Tibial artery (tissue), 4 donors: ENCODE results near the gene MAD1L1.

ENCODE experiments used
- DNase-seq, 2 donors: peaks; one replicate each; pipeline ENCODE4 v3.0.0-alpha.2; 2019
- H3K27ac ChIP-seq, 2 donors: fragments of 200-600 bp; sonication (generic) in 1 of 2; 1 replicate in 1 of 2; 2 replicates in 1 of 2; pipeline ENCODE4 v1.5.1; 2018 to 2019; ENCODE audit warnings: mild to moderate bottlenecking in 1 of 2
- H3K27me3 ChIP-seq, 2 donors: fragments of 200-600 bp; sonication (generic) in 1 of 2; one replicate each; pipeline versions ENCODE4 v1.5.1 to v1.6.0; 2016 to 2019
- H3K36me3 ChIP-seq, 3 donors: fragments of 200-600 bp; sonication (generic) in 2 of 3; one replicate each; pipeline ENCODE4 v1.5.1; 2016 to 2019; ENCODE audit warnings: mild to moderate bottlenecking in 2 of 3
- H3K4me1 ChIP-seq, 4 donors: fragments of 200-600 bp; sonication (generic) in 2 of 4; 1 replicate in 3 of 4; 2 replicates in 1 of 4; pipeline ENCODE4 v1.5.1; 2016 to 2019
- H3K4me3 ChIP-seq, 2 donors: fragments of 200-600 bp; sonication (generic) in 1 of 2; 1 replicate in 1 of 2; 2 replicates in 1 of 2; pipeline ENCODE4 v1.5.1; 2018 to 2019; ENCODE audit warnings: mild to moderate bottlenecking in 2 of 2
- H3K9me3 ChIP-seq, 3 donors: fragments of 200-600 bp; sonication (generic) in 1 of 3; one replicate each; pipeline ENCODE4 v1.5.1; 2016 to 2019
- intact Hi-C: fragments of 100-400 bp; cut with DNase I; formaldehyde crosslinking; loops from one replicate; pipeline ENCODE4 v1.15.0; 2023; ENCODE audit warnings: low total_unique reads
- TF ChIP-seq, protein P1 (sequence below), 2 experiments: fragments of 200-600 bp in 1 of 2; fragments of 450-650 bp in 1 of 2; IDR thresholded peaks; one replicate each; pipeline ENCODE4 v1.5.1; 2017 to 2019; ENCODE audit warnings: antibody characterized with exemption in 2 of 2, mild to moderate bottlenecking in 1 of 2, moderate library complexity in 1 of 2

MAD1L1 gene

DNA sequence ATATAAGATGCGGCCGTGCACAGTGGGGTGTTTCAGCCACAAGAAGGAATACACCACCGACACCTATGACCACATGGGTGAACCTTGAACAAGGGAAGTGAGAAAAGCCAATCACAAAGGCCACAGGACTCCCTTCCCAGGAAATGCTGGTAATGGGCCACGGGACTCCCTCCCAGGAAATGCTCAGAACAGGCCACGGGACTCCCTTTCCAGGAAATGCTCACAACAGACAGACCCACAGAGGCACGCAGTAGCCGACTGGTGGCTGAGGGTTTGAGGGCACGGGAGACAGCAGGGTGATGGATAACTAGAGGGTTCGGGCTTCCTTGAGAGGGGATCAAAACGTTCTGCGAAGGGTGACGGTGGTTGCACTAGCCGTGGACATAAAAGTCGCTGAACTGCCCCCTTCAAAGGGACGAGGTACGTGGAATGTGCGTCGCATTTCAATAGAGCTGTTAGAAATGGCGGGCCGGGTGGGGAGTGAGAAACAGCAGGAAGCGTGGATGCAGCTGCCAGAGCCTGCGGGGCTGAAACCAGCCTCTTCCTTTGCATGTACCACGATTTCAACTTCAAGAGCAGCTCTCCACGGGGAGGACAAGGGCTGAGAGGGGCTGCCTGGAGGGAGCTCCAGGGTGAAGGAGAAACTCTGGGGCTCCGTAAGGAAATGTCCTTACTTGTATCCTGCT is 288.7 kb downstream of the MAD1L1 start:
- no peaks in the 10 kb centered on the region for H3K36me3 ChIP-seq

DNA sequence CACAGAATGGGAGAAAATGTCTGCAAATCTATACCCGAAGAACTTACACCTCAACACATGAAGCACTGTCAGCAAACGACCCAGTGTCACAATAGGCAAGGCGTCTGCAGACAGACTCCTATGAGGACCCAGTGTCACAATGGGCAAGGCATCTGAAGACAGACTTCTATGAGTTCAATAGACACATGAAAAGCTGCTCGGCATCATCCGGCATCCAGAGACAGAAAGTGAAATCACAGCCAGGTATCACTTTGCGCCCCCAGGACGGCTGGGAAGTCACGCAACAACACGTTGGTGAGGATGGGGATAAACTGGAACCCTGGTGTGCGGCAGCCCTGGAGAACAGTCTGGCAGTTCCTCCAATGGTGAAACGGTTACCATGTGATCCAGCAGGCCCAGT is 289.4 kb downstream of the MAD1L1 start:
- peaks cover 0 to 3% (median 0%) of the 10 kb centered on the region in 4 donors for H3K4me1 ChIP-seq
- DNase-seq, result no peak

More for the DNA sequence above, 288.7 kb downstream of the MAD1L1 start:
- Histone ChIP-seq H3K9me3 (no peaks in the 10 kb centered on the region), H3K4me3 (no peak overlapping the region), H3K27ac (no peak overlapping the region), H3K27me3 (no peaks in the 10 kb centered on the region), H3K4me1 (peaks cover 0 to 2% (median 0%) of the 10 kb centered on the region in 4 donors)
- no peak for DNase-seq
- TF ChIP-seq, protein P1, sequence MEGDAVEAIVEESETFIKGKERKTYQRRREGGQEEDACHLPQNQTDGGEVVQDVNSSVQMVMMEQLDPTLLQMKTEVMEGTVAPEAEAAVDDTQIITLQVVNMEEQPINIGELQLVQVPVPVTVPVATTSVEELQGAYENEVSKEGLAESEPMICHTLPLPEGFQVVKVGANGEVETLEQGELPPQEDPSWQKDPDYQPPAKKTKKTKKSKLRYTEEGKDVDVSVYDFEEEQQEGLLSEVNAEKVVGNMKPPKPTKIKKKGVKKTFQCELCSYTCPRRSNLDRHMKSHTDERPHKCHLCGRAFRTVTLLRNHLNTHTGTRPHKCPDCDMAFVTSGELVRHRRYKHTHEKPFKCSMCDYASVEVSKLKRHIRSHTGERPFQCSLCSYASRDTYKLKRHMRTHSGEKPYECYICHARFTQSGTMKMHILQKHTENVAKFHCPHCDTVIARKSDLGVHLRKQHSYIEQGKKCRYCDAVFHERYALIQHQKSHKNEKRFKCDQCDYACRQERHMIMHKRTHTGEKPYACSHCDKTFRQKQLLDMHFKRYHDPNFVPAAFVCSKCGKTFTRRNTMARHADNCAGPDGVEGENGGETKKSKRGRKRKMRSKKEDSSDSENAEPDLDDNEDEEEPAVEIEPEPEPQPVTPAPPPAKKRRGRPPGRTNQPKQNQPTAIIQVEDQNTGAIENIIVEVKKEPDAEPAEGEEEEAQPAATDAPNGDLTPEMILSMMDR (IDR thresholded peaks at IDR 0.05), result no peak
- intact Hi-C loops, result no loop called here

DNA sequence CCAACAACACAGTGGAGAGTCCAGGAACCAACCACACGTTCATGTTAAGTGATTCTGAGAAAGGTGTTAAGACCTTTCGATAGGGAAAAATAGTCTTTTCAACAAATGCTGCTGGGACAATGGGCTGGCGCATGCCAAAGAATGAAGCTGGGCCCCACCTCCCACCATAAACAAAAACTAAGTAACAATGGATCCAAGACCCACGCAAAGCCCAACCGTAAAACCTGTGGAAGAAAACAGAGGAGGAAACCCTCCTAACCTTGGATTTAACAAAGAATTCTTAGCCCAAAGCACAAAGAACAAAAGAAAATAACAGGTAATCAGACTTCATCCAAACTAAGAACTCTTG is 289.8 kb downstream of the MAD1L1 start:
- H3K4me1 ChIP-seq, result peaks cover 0 to 3% (median 0%) of the 10 kb centered on the region in 4 donors
- intact Hi-C loops, result no loop called here
- DNase-seq, result no peak
- TF ChIP-seq, protein P1 (IDR thresholded peaks at IDR 0.05), result no peak
- H3K36me3 ChIP-seq, result no peaks in the 10 kb centered on the region
- H3K9me3 ChIP-seq, result no peaks in the 10 kb centered on the region
- no peak overlapping the region for H3K27ac ChIP-seq
- H3K27me3 ChIP-seq, result no peaks in the 10 kb centered on the region
- H3K4me3 ChIP-seq, result no peak overlapping the region

More for the DNA sequence above, 289.4 kb downstream of the MAD1L1 start:
- no peaks in the 10 kb centered on the region for H3K36me3 ChIP-seq
- no peaks in the 10 kb centered on the region for H3K9me3 ChIP-seq
- no peak overlapping the region for H3K27ac ChIP-seq
- H3K27me3 ChIP-seq, result no peaks in the 10 kb centered on the region
- intact Hi-C loops, result no loop called here
- TF ChIP-seq, protein P1 (IDR thresholded peaks at IDR 0.05), result no peak
- no peak overlapping the region for H3K4me3 ChIP-seq

DNA sequence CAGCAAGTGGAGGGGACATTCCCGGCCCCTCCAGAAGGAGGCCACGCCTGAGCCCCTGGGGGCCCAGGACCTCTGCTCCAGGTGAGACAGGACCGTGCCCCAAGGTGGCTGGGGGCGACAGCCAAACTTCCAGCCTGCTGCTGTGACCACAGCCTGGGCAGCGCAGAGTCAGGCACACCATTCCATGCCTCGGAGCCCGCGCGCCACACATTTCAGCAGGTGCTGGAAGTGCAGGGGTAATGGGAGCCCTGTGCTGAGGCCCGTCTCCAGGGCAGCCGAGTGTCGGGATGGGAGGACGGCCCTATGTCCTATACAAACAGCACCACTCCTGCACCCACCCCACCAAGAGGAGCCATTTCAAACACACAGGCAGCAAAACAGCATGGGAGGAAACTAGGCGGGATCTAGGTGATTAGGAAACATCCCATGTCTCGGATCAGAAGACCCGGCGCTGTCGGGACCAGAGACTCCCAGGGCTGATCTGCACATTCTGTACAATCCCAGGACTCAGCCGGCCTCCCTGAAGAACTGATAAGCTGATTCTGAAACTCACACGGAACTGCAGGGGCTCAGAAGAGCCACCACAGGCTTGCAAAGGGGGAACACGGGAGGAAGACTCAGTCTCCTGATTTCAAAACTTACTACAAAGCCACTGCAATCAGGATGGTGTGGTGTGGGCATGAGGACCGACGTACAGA is 290.4 kb downstream of the MAD1L1 start:
- TF ChIP-seq, protein P1 (IDR thresholded peaks at IDR 0.05), result no peak

DNA sequence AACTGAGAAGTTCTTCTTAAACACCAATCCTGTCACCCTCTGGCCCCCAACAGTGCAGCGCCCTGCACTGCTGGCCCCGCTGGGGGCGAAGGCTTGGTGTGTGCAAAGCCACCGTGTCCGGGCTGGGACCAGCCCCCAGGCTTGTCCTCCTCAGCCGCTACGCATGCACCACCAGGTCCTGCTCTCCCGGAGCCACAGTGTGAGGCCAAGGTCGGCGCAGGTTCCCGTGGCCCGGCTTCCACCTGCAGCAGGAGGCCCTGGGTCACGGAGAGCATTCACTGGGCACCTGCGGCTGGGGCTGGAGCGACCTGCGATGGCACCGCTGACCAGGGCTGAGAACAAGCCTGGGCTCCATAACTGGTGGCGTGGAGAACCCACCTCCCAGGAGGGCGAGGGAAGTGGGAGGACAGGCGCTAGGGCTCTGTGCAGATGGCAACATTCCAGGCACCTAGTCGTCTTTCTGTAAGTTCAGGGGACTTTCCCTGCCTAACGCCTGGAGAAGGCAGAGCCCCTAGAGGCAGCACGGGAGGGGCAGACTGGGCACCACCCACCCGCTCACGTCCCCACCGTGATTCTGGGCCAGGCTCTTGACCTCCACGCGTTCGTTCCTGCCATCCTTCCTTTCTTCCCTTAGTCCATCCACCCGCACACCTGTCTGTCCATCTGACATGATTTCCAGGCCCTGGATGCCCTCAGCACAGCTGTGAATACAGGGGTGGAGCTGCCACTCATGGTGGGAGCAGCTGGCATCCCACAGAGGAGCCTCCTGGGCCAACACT is 291.1 kb downstream of the MAD1L1 start:
- intact Hi-C loops, result no loop called here
- no peak for DNase-seq
- H3K4me1 ChIP-seq, result peaks cover 0 to 3% (median 0%) of the 10 kb centered on the region in 4 donors
- H3K27ac ChIP-seq, result no peak overlapping the region
- no peaks in the 10 kb centered on the region for H3K27me3 ChIP-seq
- no peak overlapping the region for H3K4me3 ChIP-seq
- TF ChIP-seq, protein P1 (IDR thresholded peaks at IDR 0.05), result no peak
- peaks cover 0 to 2% (median 0%) of the 10 kb centered on the region in 3 donors for H3K36me3 ChIP-seq
- H3K9me3 ChIP-seq, result no peaks in the 10 kb centered on the region

More for the DNA sequence above, 290.4 kb downstream of the MAD1L1 start:
- no peak for DNase-seq
- intact Hi-C loops, result no loop called here
- Histone ChIP-seq H3K4me1 (peaks cover 0 to 3% (median 0%) of the 10 kb centered on the region in 4 donors), H3K9me3 (no peaks in the 10 kb centered on the region), H3K27me3 (no peaks in the 10 kb centered on the region), H3K4me3 (no peak overlapping the region), H3K27ac (no peak overlapping the region), H3K36me3 (no peaks in the 10 kb centered on the region)
